A204.1 (cell line): ENCODE data around the gene TNNT2.

Experiments
- FAIRE-seq: peaks from 2 replicates; lab custom pipeline; 2012; peaks lifted over from hg19 to GRCh38; lab: Jason Lieb, UNC

Gene TNNT2

GRCh38 chr1:201401700-201402099 lies 24.2 kb upstream of the TNNT2 start:
- FAIRE-seq, result no peak

DNA sequence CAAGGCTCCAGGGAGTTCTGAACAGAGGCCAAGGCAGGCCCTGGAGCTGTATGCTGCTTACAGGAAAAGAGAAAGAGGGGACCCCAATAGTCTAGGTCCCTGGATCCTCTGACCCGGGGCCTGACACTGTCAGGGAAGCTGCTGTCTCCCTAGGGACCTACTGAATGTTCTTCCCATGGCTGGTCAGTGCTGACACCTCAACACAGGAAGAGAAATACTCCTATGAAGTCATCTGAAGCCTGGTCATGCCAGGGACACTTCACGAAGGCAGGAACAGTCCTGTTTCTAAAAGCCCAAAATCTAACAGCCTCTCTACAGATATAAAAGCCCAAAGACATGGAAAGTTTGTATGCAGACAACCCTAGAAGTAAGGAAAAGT lies 23.4 kb upstream of the TNNT2 start:
- no peak for FAIRE-seq

DNA sequence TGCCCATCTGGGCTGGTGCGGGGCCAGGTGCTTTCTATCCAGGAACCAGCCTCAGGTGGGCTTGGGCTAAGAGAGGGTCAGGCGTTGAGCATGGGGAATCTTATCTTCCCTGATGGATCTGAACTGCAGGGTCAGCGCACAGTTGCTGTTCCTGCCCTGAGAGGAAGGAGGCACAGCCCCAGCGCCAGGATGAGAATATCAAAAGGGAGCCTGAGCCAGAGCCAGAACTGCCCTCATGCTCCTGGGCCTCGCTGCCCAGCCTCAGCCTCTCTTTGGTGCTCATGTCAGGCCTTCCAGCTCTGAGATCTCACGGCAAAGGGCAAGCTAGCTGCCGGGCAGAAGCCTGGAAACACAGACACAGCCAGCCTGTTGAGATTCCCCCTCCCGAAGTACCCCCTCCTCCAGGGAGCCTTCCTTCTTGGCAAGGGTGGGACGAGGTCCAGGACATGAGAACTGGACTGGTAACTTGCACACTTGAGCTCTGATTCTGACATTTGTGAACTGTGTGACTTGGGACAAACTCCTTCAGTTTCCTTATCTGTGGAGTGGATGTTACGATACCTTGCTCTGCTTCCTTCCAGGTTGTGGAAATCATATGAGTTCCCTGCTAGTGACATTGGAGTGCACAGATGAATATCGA lies 22.9 kb upstream of the TNNT2 start:
- FAIRE-seq, result no peak

DNA sequence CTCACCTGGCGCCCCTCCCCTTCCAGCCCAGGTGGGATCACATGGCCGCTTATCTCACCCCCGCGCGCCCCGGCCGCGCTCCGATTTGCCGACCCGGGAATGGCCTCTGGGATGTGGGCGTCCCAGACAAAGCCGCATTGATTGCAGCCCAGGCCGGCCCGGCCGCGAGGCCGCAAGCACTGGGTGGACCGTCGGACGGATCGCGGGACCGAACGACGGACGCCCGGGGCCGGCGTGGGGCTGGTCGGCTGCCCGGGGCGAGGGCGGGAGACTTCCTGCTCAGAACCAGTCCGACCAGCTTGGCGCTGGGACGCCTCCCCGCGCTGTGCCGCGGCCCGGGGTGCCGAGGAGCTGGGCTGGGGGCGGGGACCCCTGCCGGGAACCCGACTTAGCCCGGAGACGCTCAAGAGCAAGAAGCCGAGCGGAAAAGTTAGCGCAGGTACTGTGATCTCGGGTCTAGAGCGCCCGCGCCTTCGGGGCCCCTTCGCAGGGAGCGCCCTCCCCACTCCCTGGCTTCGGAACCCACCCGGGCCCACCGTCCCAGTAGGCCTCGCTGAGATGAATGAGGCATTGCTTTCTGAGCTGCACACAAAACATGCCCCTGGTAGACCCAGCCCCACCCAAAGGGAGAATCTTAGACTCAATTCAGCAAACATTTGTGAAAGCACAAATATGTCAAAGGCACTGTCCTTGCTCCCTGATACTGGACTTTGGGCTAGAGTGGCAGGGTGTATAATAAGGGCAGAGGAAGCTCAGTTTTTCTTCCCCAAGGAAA lies 22.1 kb upstream of the TNNT2 start:
- FAIRE-seq, result no peak

GRCh38 chr1:201399018-201399351 lies 21.5 kb upstream of the TNNT2 start, which contains the start of gene LAD1:
Gene LAD1, minus strand, starts transcription at chr1:201399324. Its CDS starts 18 bp downstream, at chr1:201399306.
- FAIRE-seq, result no peak

DNA sequence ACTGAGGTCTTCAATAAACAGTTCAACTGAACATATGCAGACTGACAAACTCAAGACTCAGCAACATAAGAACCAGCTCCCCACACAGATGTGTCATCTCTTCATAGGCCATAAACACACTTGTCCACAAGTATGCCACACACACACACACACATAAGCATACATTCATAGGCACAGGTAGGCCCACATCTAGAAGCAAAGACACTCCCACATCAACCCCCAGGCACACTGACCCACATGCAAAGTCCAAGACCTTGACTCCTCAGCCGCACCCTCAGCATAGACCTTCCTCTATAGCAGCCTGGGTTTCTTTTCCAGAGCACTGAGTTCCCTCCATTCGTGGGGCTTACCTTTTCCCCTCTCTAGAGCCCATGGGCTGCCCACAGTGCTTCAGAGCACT lies 20.2 kb upstream of the TNNT2 start:
- no peak for FAIRE-seq

- FAIRE-seq, result no peak
Observed at GRCh38 chr1:201396861-201397464, 19.5 kb upstream of the TNNT2 start.

GRCh38 chr1:201395936-201396335 lies 18.5 kb upstream of the TNNT2 start:
- FAIRE-seq, result no peak

GRCh38 chr1:201394591-201394990 lies 17.1 kb upstream of the TNNT2 start:
- no peak for FAIRE-seq

DNA sequence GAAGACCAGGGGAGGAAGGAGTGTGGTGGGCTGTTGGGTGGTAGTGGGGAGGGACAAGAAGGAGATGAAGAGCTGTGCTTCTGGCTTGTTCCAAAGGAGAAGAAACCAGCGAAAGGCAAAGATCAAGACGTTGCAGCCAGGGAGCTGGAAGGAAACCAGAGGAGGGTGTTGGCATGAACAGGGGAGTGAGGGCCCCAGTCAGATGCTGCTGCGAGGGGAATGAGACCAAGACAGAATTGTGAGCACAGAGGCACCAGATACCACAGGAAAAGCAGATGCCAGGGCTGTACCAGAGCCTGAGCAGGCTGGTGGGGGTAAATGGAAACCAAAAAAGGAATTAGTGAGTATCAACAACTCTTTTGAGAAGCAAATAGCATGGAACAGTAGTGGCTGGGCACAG lies 15.6 kb upstream of the TNNT2 start:
- no peak for FAIRE-seq

- no peak for FAIRE-seq
Observed at GRCh38 chr1:201391651-201392511, 14.4 kb upstream of the TNNT2 start.

- no peak for FAIRE-seq
Observed at GRCh38 chr1:201391225-201391624, 13.7 kb upstream of the TNNT2 start.

DNA sequence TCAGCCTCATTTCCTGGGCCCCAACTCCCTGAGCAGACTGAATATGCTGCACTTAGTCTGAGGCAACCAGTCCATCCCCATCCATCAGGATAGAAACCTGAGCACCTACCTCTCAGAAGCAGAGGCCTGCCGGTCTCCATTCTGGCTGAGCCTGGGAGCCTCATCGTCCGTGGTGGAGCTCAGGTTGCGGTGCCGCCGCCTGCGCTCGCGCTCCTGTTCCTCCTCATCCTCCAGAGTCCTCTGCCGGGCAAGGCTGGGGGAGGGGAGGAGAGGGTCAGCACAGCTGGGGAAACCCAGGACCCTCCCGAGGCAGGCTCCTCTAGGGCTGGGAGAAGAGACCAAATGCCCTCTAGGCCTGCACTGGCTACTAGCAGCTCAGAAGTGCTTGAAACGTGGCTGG lies 11.6 kb upstream of the TNNT2 start:
- no peak for FAIRE-seq

DNA sequence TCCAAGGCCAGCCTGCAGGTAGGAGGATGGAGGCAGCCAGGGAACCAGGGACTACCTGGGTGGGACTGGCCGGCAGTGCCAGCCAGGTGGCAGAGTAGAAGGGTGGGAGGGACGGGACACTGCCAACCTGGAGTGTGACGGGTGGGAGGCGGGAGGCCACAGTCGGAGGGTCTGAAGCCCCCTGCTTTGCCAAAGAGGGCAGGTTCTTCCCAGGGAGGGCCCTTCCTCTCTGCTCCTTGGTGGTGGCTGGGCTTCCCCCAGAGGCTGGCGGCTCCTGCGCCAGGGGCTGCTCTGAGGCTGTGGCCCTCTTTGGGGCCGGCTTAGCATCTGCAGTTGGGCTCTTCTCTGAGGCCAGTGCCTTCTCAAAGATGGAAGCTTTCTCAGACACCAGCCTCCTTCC lies 8.7 kb upstream of the TNNT2 start:
- FAIRE-seq, result no peak

DNA sequence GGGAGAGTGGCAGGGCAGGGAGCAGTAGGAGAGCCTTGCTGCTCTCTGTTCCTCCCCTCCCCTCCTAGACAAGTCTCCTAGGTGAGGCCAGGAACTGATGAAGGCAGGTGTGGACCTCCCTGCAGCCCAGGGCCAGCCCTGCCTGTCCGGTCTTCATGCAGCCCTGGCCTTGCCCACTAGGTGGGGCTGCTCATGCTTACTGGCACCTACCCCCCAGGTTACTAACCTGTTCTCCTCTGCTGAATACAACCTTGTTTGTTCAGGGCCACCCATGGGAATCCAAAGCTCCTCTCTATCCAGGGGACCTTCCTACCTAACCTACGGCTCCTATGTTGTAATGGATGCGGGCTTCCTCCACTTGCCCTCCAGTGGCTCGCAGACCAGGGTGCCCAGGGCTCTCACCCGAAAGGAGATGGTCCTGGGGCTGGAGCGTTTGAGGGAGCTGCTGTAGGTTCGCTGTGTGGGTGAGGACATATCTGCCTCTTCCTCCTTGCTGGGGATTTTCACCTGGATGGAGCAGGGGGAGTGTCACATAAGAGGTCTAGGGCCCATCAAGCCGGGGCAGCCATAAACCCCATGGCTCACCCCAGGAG lies 7.9 kb upstream of the TNNT2 start:
- FAIRE-seq, result no peak

DNA sequence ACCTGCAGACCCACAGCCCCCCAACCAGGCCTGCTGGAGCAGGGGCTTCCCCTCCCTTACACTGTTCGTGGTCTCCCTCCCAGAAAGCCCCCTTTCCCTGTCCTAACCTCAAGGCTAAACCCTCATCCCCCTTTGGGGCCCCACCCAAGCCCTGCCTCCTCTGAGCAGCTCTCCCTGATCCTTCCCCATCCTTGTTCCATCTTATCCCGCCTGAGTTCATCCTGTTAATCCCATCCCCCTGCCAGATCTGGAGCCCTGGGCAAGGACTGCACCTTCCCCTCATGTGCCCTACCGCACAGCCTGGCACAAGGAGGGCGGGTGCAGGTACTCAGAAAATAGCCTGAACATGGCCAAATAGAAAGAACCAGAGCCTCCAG lies 6.9 kb upstream of the TNNT2 start:
- no peak for FAIRE-seq

- FAIRE-seq, result no peak
Observed at GRCh38 chr1:201383647-201384405, 6.3 kb upstream of the TNNT2 start.

DNA sequence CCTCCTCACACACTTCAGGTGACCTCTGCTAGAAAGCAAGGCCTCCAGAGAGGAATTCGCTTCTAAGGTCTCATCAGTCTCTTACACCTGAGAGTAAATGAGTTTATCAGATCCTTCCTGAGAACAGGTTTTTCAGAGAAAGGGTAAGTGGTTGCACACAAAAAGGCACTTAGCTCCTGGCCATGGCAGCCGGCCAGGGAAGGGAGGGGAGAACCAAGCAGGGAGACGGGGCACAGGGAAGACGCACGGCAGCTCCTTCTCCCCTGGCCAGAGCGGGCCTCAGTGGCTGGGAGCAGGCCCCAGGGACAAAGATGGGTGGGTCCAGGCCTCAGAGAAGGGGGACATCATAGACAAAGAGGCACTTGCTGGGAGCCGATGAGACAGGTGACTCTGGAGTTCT lies 3.6 kb upstream of the TNNT2 start:
- FAIRE-seq, result no peak

DNA sequence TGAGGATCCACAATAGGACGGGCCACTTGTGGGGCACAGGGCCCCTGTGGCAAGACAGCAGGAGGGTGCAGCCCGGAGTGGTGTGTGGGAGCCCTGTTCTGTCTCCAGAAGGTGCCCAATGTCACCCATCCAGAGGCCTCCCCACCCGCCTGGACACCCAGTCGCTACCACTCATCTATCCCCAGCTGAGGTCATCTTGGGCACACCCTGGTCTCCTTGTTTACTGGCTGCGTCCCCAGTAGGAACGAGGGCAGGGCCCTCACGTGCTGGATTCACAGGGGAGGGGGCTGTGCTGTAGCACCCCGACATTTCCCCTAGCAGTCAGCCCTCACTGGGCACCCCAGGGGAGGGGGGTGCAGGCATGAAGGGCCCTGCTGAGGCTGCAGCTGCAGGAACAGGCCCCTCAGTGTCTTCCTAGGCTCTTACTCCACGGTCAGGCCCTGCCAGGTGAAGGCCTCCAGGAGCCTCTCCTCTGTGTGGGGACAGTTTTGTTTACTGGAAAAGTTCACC lies 2.3 kb upstream of the TNNT2 start:
- FAIRE-seq, result no peak

DNA sequence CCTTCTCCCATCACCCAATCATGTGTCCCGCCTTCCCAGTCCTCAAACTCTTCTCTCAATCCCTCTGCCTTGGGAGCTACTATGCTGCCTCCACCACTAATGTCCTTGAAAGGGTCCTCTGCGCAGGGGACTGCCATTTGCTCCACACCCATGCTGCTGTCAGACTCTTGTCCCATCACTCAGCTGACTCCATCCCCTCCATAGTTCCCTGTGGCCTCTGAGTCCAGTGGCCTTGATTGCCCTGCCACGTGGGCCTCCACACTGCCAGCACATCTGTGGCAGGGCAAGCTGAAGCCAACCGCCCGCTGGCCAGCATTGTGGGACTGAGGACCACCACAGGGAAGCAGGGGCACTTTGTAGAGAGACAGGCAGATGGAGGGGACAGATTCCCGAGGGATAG lies 1.3 kb upstream of the TNNT2 start:
- no peak for FAIRE-seq
